ENCODE data around the gene PHLDA2. TPM values are rescaled to one million over a fixed set of nuclear protein-coding genes. Genes with fewer than 3 reads are reported as not detected.

PHLDA2 gene
- total RNA-seq, 1 experiment from 2014 or later = 309 TPM

GRCh38 chr11:2944530-2944929, 15.3 kb upstream of the PHLDA2 start:
- ChIA-PET RAD21 (ENCODE audit: low non-redundant PET in 1 of 2, low total read pairs in 2 of 2, uncharacterized antibody in 2 of 2, unreplicated experiment in 2 of 2) (no interaction called here), POLR2A (no interaction called here), CTCF (no interaction called here)
- BruUV-seq (replicated peaks) = TSS peak; percentile 49
- Histone ChIP-seq H3K36me3 (ENCODE audit: control insufficient read depth in 1 of 2, insufficient read depth in 2 of 2, low read length in 2 of 2) (peaks cover 12 to 23% of the 10 kb centered on the region in 2 experiments; a peak in 2 of 4 replicates), H3K4me1 (ENCODE audit: control insufficient read depth in 1 of 2, insufficient read depth in 2 of 2, low read length in 2 of 2) (peaks cover 22 to 41% of the 10 kb centered on the region in 2 experiments), H3K9me2 (ENCODE audit: insufficient read depth) (no peaks in the 10 kb centered on the region), H3K27ac (ENCODE audit: low read depth, low read length) (no peak overlapping the region), H3K4me3 (replicated peaks in 1 of 2; ENCODE audit: low read depth in 1 of 2, low read length in 2 of 2) (no peak overlapping the region), H3K9ac (ENCODE audit: low read length) (no peak overlapping the region), H3K79me2 (ENCODE audit: insufficient read depth, low read length) (peaks cover 28% of the 10 kb centered on the region; the same call in 1 of the 2 replicates), H3K9me3 (ENCODE audit: control insufficient read depth in 1 of 2, insufficient read depth in 1 of 2, low read depth in 1 of 2, low read length in 2 of 2) (no peaks in the 10 kb centered on the region), H2AFZ (ENCODE audit: low read depth, low read length, poor library complexity, severe bottlenecking) (no peak overlapping the region), H3K4me2 (ENCODE audit: low read length) (no peak overlapping the region), H4K20me1 (ENCODE audit: insufficient read depth) (no peaks in the 10 kb centered on the region), H3K27me3 (ENCODE audit: insufficient read depth, low read length) (no peaks in the 10 kb centered on the region)
- no peak for DNase-seq (ENCODE audit: low read depth, low spot score)
- TF ChIP-seq YY1 (IDR thresholded peaks at IDR 0.05; ENCODE audit: extremely low read depth, insufficient replicate concordance, low read depth, low read length) = no peak
- no peak for TF ChIP-seq RAD21 (IDR thresholded peaks at IDR 0.05; ENCODE audit: low read depth)
- TF ChIP-seq ELF1 (IDR thresholded peaks at IDR 0.05; ENCODE audit: borderline replicate concordance, low read depth) = no peak
- no peak for TF ChIP-seq SP1 (IDR thresholded peaks at IDR 0.05; ENCODE audit: low read depth)
- intact Hi-C loops (cut with micrococcal nuclease) = no loop called here
- no peak for ATAC-seq

GRCh38 chr11:2943711-2944118, 14.5 kb upstream of the PHLDA2 start:
- ChIA-PET POLR2A (no interaction called here), CTCF (no interaction called here)
- H3K9ac ChIP-seq (ENCODE audit: low read length) = no peak overlapping the region

More at GRCh38 chr11:2943711-2944118, 14.5 kb upstream of the PHLDA2 start:
- Histone ChIP-seq H3K27me3 (ENCODE audit: insufficient read depth, low read length) (no peaks in the 10 kb centered on the region), H3K4me3 (replicated peaks in 1 of 2; ENCODE audit: low read depth in 1 of 2, low read length in 2 of 2) (no peak overlapping the region), H3K9me2 (ENCODE audit: insufficient read depth) (no peaks in the 10 kb centered on the region), H3K36me3 (ENCODE audit: control insufficient read depth in 1 of 2, insufficient read depth in 2 of 2, low read length in 2 of 2) (peaks cover 12 to 23% of the 10 kb centered on the region in 2 experiments; a peak in 2 of 4 replicates), H3K4me2 (ENCODE audit: low read length) (no peak overlapping the region), H3K79me2 (ENCODE audit: insufficient read depth, low read length) (peaks cover 22% of the 10 kb centered on the region; the same call in 1 of the 2 replicates), H3K27ac (ENCODE audit: low read depth, low read length) (no peak overlapping the region), H3K4me1 (ENCODE audit: control insufficient read depth in 1 of 2, insufficient read depth in 2 of 2, low read length in 2 of 2) (peaks cover 22 to 41% of the 10 kb centered on the region in 2 experiments), H4K20me1 (ENCODE audit: insufficient read depth) (no peaks in the 10 kb centered on the region), H2AFZ (ENCODE audit: low read depth, low read length, poor library complexity, severe bottlenecking) (no peak overlapping the region), H3K9me3 (ENCODE audit: control insufficient read depth in 1 of 2, insufficient read depth in 1 of 2, low read depth in 1 of 2, low read length in 2 of 2) (peaks cover 0 to 3% of the 10 kb centered on the region in 2 experiments; a peak in 1 of 4 replicates)
- TF ChIP-seq MAX (IDR thresholded peaks at IDR 0.05) = peak; percentile 56; the same call in 1 of the 2 replicates
- TF ChIP-seq CTCF (IDR thresholded peaks at IDR 0.05 in 2 of 3, conservative IDR thresholded peaks at IDR 0.05 in 1 of 3; ENCODE audit: borderline replicate concordance in 1 of 3, insufficient read depth in 1 of 3, low read depth in 2 of 3, low read length in 2 of 3) = no peak
- BruUV-seq (replicated peaks) = no TSS peak
- DNase-seq (ENCODE audit: low read depth, low spot score) (no peak), ATAC-seq (peak; percentile 11; the same call in 1 of the 2 replicates)
- RAD21 ChIA-PET (ENCODE audit: low non-redundant PET in 1 of 2, low total read pairs in 2 of 2, uncharacterized antibody in 2 of 2, unreplicated experiment in 2 of 2) = no interaction called here
- intact Hi-C loops (cut with micrococcal nuclease) = no loop called here
